Measurements from ENCODE around the gene ME2.

DNA sequence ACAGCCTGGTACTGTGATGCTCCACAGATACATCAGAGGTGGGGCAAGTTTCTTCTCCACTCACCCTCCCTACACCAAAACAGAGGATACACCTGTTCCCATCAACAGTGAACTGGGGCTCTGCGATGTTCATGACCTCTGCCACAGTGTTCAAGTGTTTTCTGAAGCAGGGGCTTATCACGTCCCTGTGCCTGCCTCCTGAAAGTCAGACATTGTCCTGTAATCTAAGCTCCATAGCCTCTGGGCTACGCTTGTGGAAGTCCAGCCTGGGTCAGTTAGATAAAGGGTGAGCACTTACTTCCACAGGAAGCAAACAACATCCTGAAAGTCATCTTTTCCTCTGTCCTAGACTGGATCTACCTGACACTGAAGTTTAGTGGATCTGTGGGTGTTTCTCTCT is 38.9 kb upstream of the ME2 start:
- TF ChIP-seq, protein P1, sequence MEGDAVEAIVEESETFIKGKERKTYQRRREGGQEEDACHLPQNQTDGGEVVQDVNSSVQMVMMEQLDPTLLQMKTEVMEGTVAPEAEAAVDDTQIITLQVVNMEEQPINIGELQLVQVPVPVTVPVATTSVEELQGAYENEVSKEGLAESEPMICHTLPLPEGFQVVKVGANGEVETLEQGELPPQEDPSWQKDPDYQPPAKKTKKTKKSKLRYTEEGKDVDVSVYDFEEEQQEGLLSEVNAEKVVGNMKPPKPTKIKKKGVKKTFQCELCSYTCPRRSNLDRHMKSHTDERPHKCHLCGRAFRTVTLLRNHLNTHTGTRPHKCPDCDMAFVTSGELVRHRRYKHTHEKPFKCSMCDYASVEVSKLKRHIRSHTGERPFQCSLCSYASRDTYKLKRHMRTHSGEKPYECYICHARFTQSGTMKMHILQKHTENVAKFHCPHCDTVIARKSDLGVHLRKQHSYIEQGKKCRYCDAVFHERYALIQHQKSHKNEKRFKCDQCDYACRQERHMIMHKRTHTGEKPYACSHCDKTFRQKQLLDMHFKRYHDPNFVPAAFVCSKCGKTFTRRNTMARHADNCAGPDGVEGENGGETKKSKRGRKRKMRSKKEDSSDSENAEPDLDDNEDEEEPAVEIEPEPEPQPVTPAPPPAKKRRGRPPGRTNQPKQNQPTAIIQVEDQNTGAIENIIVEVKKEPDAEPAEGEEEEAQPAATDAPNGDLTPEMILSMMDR (conservative IDR thresholded peaks at IDR 0.05; ENCODE audit: low read length) = no peak
- TF ChIP-seq EZH2phosphoT487 (IDR thresholded peaks at IDR 0.05; ENCODE audit: borderline replicate concordance) = no peak

All from Loucy (cell line).